ENCODE measurements around the gene PHOSPHO1.

DNA sequence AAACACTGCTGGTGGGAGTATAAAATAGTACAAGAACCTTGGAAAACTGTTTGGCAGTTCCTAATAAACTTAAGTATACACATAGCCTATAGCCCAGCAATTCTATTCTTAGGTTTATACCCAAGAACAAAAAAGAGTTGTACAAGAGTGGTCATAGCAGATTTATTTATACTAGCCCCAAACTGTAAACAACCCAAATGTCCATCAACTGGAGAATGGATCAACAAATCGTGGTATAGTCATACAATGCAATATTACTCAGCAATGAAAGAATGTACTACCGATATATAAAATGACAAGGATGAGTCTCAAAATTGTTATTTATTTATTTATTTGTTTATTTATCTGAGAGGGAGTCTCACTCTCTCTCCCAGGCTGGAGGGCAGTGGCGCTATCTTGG, 43.3 kb downstream of the PHOSPHO1 start:
- no peak for TF ChIP-seq POLR2AphosphoS5 (IDR thresholded peaks at IDR 0.05; ENCODE audit: low read depth)
- TF ChIP-seq, protein P1, sequence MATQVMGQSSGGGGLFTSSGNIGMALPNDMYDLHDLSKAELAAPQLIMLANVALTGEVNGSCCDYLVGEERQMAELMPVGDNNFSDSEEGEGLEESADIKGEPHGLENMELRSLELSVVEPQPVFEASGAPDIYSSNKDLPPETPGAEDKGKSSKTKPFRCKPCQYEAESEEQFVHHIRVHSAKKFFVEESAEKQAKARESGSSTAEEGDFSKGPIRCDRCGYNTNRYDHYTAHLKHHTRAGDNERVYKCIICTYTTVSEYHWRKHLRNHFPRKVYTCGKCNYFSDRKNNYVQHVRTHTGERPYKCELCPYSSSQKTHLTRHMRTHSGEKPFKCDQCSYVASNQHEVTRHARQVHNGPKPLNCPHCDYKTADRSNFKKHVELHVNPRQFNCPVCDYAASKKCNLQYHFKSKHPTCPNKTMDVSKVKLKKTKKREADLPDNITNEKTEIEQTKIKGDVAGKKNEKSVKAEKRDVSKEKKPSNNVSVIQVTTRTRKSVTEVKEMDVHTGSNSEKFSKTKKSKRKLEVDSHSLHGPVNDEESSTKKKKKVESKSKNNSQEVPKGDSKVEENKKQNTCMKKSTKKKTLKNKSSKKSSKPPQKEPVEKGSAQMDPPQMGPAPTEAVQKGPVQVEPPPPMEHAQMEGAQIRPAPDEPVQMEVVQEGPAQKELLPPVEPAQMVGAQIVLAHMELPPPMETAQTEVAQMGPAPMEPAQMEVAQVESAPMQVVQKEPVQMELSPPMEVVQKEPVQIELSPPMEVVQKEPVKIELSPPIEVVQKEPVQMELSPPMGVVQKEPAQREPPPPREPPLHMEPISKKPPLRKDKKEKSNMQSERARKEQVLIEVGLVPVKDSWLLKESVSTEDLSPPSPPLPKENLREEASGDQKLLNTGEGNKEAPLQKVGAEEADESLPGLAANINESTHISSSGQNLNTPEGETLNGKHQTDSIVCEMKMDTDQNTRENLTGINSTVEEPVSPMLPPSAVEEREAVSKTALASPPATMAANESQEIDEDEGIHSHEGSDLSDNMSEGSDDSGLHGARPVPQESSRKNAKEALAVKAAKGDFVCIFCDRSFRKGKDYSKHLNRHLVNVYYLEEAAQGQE (IDR thresholded peaks at IDR 0.05; ENCODE audit: insufficient replicate concordance, low read depth) = no peak
